Left forelimb (tissue), 1 donor: ENCODE measurements around the gene LDLRAD4.

Source experiments
- DNase-seq: peaks from one replicate; pipeline ENCODE4 v3.0.0-alpha.2; 2018; ENCODE audit warnings: low spot score

Gene LDLRAD4

DNA sequence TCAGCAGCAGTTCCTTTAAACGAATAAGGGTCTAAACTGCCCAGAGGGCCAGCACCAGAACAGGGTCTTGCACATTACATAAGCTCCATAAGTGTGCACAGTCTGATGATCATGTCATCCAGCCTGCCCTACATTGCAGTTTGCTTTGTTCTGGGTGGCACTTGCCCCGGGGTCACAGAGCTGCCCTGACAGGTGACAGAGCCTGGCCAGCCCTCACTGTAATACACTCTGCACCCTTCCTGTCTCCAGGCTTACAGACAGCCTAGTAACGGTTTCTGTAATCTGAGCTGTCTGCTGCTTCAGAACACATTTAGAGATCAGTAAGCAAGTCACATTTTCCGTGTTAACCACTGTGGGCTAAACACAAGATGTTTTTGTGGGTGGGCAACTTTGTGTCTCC lies 294.5 kb downstream of the LDLRAD4 start:
- DNase-seq: no peak

DNA sequence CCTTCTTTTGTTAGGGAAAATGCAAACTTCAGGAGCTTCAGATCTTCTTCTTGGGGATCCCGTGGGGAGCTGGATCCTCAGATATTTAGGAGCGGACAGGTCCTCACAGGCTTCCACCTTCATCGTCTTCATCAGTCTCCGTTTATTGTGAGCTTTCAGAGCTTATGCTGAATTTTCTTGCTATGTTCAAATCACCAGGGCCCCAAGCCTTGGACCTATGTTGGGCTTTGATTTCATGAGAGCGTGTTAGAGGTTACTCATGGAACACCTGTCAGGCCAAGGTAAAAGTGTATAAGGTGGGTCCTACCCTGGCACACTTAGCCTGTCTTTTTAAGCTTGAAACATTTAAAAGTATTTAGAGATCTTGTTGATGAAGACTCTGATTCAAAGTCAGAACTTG lies 294.9 kb downstream of the LDLRAD4 start:
- DNase-seq: no peak

DNA sequence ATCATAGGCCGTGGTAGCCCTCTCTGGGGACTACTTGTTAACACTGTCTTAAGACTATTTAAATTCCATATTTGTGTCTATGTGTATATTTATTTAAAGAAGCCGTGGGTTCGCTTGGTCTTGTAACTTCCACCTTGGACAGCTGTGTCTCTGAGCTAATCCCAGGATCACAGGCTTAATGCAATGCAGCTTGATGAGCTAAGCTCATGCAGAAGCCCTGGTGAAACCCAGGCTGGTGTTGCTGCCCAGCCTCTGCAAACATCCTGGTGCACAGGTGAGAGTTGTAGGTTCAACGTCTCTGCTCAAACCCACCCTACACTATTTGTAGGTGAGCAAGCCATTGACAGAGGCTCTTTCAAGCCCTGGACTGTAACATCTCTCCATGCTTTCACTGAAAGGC lies 296.0 kb downstream of the LDLRAD4 start:
- DNase-seq: no peak

DNA sequence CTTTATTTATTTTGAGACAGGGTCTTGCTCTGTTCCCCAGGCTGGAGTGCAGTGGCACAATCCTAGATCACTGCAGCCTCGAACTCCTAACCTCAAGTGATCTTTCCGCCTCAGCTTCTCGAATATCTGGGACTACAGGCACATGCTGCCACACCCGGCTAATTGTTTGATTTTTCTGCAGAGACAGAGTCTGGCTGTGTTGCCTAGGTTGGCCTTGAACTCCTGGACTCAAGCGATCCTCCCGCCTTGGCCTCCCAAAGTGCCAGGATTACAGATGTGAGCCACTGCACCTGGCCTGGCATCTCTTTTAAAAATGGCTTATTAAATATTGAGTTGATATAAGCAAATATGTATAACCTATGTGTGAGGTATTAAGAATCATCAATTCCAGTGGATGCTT lies 298.3 kb downstream of the LDLRAD4 start:
- no peak for DNase-seq

DNA sequence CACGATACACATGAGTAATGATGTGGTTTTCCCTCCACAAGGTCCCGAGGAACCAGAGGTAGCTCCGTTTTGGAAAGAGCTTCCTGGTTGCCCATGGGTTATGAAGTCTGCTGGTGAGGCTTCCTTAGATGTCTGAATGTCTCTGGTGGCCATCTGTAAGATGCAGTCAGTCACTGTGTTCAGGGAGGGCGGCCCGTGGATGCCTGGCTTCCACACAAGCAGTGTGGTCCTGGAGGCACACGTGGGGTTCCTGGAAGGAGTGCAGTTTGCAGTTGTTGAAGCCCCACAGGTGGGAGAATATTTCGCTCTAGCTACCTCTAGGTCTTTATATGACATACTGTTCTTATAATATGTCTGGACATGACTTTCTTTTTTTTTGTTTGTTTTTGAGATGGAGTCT lies 298.8 kb downstream of the LDLRAD4 start:
- DNase-seq: no peak

DNA sequence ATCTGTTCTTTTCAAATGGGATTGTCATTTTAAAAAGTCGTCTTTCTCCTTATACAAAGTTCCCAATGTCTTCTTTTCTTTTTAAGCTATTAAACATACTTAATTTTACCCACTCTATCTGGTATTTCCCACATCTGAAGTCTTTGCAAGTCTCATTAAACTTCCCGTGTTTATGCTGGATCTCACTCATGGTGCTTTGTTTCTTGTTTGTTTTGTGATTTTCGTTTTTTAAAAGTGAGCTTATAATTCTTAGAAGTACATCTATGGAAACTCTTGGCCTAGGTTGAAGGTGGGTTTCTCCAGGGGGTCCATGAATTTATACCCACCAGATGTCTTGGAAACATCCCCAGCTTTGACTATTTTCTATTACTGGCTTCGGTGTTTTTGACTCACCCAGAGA lies 299.8 kb downstream of the LDLRAD4 start:
- no peak for DNase-seq

DNA sequence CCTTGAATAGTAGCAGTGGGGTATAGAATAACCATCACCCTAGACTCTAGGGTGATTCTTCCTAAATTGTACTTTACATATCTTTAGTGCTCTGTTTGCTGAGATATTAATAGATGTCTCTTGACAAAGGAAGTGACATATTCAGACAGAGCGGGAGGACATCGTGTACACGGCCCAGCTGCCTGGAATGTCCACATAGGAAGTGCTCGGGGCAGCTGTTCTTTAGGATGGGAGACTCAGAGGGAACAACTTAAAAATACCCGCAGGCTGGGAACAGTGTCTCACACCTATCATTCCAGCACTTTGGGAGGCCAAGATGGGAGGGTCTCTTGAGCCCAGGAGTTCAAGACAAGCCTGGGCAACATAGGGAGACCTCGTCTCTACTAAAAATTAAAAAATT lies 301.7 kb downstream of the LDLRAD4 start:
- no peak for DNase-seq

DNA sequence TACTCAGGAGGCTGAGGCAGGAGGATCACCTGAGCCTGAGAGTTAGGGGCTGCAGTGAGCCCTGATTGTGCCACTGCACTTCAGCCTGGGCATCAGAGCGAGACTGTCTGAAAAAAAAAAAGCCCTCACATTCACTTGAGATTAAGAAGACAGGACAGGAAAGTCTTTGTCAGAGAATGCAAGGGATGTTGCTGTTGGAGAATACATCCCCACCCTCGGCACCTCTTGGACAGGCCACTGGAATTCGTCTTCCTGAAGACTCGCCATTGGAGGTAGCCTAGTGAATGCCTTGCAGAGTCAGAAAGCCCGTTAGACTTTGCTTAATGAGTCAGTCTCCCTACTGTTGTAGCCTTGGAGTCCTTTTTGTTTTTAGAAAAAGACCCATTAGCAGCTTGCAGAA lies 302.2 kb downstream of the LDLRAD4 start:
- DNase-seq: no peak

DNA sequence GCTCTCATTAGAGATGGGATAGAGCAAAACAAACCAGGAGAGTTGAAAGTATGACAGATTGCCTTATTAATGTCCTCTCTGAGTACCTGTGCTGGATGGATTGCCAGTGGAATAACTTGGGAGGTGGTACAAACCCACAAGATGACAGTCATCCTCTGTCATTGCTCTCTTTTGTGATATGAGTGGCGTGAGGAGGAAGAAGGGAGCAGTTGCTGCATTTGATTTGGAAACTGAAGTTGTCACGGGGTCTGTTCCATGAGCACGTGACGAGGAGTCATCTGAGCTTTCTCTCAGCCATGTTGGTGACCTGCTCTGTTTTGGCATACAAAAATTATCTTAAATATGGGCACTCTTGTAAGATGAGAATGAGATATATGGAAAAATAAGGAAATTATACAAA lies 302.9 kb downstream of the LDLRAD4 start:
- no peak for DNase-seq

DNA sequence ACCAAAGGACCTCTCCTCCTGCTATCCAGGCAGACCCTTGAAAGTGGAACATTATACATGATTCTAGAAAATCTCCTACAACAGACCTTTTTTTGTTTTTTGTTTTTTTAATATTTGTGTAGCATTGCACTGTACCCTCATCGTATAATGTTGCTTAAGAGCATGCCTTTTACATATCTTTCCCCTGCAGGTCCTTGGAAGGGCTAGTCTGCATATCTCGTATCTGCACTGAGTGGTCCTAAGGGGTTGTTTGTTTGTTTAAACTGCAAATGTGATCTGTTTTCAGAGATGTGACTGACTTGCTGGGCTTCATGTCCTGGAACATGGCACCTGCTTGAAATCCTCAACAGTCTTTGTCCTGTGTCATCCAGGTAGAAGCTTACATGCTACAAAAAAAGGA lies 303.7 kb downstream of the LDLRAD4 start:
- no peak for DNase-seq

DNA sequence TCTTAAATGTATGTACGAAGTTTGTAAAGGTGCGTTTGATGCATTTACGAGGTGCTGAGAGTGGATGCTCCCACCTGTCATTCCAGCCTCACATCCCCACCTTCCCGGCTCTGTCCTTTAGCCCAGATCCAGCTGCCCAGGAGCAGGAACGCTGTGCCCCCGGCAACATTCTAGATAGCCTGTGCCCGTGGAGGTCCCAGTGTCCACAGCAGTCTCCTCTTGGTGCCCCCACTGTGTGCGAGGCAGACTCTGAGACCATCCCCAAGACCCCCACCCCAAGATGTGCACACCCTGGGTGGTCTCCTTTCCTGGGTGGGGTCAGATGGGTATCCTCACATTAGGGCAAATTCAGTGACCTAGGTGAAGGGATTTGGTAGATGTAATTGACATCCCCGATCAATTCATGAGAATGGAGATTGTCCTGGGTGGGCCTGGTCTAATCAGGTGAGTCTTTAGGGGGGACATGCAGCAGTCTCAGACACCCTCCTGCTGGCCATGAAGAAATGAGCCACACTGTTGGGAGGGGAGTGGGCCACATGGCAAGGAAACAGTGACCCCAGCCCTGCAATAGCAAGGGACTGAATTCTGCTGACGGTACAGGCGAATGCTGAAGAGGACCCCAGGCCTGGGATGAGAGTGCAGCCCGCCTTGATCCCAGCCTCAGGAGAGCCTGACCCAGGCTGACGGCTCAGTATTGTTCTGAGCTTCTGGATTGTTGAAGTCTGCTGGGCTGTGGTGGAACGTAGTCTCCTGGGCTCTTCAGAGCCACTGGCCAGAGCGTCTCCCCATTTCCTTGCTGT lies 304.5 kb downstream of the LDLRAD4 start:
- no peak for DNase-seq

DNA sequence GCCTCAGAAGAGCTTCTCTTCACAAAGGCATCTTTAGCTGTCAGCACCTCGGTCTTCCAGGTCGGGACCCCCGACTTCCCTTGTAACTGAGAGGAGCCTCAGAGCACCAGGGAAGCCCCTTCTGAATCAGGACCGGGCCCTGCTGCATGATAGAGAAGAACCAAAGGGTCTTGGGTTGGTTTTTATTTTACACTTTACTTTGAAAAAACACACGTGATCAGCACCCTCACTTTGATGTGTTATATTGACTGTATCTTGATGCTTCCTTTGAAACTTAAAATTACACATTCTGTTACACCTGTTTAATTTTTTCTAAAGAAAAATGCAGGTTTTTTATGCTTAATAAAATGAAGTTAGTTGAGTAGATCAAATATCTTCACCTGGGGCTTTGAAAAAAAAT lies 305.5 kb downstream of the LDLRAD4 start:
- DNase-seq: no peak

DNA sequence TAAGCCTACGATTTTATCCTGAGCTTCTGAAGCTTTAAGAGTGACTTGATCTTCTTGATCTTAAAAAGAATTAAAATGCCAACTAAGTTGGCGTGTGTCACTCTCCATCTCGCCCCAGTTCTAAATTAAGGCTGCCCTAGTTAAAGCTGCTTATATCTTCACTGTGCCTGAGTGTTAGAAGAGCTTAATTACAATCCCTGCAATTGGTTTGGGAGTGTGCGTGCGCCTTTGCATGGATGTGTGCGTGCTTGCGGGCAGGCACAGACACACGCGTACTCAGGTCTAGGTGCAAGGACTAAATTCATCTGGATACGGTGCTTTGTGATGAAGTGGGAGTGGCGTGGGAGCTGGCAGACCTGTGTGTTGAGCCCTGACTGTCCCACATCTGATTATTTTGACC lies 306.3 kb downstream of the LDLRAD4 start:
- no peak for DNase-seq

DNA sequence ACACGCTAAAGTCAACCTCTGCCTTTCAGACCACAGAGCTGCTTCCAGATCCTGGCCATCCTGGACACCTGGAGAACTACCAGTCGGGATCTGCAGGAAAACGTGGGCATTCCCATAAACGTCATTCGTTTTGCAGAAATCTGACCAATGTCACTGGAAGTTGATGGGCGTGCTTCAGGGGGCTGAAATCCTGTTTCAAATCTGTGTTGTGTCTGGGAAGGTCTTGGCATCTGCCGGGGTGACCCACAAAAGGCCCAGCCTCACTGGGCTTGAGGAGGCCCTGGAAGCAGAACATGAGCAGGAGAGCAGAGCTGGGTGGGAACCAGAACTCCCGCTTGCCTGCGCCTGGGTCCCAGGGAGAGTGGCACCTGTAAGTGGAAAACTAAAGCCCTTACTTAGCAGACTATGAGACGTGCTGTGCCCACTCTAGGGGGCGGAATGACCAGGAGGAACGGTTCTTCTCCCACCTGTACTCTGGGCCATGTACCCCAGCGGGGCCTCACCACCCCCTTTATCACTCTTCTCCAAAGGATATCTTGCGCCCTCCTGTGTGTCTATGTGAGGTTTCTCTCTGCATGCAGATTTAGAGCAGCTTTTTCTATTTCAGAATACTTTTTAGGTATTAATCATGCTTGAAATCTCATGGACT lies 306.9 kb downstream of the LDLRAD4 start:
- no peak for DNase-seq

DNA sequence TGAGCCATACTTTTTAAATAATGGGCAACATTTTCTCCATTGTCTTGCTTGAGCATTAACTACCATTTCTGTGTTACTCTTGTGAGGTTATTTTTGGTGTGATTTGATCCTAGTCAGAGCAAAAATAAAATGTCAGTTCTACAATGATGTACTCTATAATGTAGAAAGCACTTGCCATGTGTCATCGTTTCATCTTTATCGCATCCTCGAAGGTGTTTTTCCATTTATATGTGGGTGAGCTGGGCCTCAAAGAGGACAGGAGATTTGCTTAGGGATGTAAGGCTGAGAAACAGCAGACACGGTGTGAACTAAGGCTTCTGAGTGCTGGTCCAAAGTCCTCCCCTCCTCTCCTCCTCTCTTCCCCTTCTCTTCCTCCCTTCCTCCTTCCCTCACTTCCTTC lies 308.0 kb downstream of the LDLRAD4 start:
- DNase-seq: no peak

DNA sequence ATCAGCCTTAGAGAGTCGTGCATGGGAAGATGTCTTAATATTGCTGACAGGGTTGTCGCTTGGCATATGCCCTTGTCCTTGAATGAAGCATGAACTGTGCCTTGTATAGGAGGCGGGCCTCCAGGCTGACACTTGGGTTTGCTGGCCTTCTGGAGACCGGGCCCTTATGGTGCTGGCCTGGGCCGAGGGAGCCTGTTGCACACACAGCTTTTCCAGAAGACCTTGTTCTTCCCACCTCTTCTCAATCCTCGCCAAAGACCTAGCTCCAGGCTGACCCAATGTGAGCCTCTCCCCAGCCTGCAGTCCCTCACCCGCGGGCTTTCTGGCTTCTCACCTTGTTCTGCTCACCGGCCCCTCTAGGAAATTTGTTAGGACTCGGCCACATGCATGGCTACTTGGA lies 308.7 kb downstream of the LDLRAD4 start:
- no peak for DNase-seq

DNA sequence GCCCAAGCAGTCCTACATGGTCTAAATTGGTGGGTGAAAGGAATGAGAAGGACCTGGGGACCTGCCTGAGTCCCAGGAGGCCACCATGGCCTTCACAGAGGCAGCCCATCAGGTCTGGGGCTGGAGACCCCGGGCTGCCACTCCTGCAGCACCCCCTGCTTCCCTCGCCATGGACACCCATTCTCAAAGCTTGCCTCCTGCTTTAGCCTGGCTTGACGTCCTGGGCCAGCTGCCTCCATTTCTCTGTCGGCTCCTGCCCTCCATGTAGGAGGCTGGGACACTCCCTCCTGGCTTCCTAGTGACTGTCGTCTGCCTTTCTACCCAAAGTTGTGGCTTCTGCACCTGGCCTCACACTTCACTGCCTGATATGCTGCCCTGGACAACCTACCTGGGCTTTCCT lies 309.2 kb downstream of the LDLRAD4 start:
- no peak for DNase-seq

DNA sequence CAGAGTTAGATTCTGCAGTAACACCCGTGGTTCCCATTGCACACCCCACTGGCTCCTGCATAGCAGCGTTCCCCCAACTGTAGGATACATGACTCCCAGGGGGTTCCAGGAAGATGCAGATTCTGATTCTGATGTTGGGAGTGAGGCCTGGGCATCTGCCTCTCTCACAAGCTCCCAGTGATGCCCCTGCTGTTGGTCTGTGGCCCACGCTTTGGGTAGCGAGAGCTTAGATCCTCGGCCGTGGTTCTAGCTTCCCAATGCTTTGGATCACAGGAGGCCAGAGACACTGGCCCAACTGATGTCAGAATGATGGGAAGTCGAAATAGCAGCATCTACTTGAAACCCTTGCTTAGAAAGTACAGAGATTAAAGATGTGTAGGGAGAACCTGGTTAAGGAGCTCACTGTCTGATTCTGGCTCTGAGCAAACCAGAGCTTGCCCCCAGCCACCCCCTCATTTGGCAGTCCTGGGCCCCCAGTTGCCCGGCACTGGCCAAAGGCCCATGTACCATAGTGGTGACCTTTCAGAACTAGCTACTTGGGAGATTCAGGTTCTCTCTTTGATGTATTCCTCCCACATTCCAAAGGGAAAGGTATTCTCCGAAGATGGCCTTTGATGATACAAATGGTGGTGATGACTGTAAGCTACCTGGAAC lies 310.3 kb downstream of the LDLRAD4 start:
- DNase-seq: no peak

DNA sequence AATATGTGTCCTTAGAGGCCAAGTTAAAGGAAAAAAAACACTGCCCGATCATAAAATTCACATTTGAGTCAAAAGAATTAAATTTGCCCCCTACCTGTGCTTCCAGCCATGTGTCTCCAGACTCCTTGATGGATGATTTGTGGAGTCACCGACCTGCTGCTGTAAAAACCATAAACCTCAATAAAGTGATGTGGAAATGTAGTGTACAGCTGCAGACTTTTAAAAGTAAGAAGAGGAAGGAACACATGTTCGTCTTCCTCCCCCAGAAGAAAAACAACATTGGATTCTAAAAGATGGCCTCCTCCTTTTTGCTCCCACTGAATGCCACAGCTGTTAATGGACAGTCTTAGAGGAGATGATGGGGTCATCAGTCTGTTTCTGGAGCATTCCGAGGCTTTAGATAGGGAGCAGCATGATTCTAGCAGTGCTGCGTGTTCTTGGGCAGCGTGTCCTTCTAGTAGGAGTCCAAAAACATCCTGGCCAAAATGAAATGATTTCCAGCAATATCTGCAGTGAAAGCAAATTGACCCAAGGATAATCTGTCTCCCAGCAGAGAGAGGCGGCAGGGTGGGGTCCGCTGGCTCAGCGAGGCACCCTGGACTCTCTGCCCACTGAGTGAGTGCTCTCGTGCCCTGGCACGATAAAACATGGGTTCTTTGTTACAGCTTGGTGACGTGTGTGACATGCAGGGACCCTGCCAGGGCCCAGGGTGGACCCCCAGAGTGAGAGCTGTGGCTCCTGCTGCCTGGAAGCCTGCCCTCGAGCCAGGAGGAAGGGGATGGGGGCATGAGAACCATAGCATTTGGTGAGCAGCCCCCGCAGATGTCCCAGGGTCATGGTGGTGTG lies 311.7 kb downstream of the LDLRAD4 start:
- no peak for DNase-seq

DNA sequence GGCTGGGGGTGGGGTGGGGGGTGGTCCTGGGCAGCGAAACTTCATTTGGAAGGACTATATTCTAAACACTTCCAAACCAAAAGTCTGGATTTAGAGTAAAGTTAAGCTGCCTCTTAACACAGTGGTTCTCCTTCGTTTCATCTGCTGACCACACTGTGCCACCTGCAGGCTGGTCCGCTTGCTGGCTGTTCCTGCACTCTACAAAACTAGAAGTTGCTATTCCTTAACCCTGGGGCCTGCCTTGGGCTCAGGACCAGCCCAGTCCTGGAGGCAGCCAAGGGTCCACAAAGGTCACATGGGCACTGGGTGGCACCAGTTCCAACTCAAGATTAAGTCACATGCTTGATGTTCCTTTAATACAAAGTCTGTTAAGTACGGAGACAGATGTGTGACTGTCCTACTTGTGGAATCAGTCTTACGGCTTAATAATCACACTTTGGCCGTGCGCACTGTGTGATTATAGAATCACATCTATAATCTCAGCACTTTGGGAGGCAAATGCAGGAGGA lies 312.4 kb downstream of the LDLRAD4 start:
- DNase-seq: no peak

DNA sequence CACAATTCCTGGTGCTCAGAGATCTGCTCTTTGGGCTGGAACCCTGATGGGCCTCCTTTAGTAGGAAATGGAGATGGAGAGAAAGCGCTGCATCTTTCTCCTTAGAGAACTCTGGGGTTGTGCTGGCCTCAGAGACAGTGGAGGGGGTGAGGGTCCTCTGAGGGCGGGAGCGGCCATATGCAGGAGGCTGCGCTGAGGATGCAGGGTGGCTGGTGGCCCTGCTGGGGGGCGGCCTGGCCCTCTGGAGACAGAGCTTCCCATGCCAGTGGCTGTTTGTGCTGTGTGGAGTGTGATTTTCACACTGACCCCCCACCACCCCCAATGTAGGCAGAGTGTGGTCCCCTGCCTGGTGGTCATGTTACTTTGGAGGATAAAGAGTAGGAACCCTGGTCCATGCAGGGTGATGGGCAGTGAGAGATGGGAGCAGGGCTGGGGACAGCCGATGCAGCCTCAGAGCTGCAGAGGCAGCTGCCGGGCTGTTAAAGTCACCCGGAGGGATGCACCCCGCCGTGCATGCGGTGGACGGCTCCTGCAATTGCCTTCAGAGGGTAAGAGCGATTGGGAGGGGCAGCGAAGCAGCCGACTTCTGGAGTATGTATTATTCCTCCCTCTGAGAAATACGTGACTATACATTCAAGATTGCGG lies 313.2 kb downstream of the LDLRAD4 start:
- DNase-seq: no peak
